RWPE2 (cell line): ENCODE results near the gene SLC17A7.

Source experiments
- ATAC-seq: fragments of 200-7000 bp; cut with Tn5 transposase; 3 replicates; pipeline ENCODE4 v1.9.1; 2021; ENCODE audit warnings: low read depth
- DNase-seq: peaks from one replicate; pipeline ENCODE4 v3.0.0-alpha.2; 2020; ENCODE audit warnings: low spot score
- H3K27ac ChIP-seq: fragments of 450-650 bp; 2 replicates; pipeline ENCODE4 v1.5.1; 2017; ENCODE audit warnings: mild to moderate bottlenecking; ENCODE audit not compliant: poor library complexity, severe bottlenecking
- H3K27me3 ChIP-seq: fragments of 250-450 bp; sonication (Bioruptor Pico); 2 replicates; pipeline ENCODE4 v1.5.1; 2021; ENCODE audit warnings: mild to moderate bottlenecking, moderate library complexity; ENCODE audit not compliant: insufficient read depth, poor library complexity, severe bottlenecking
- H3K36me3 ChIP-seq: fragments of 250-450 bp; sonication (Bioruptor Pico); 2 replicates; pipeline ENCODE4 v1.5.1; 2020; ENCODE audit warnings: low read depth, mild to moderate bottlenecking, moderate library complexity
- H3K4me1 ChIP-seq: fragments of 250-450 bp; sonication (Bioruptor Pico); 2 replicates; pipeline ENCODE4 v1.5.1; 2021; ENCODE audit warnings: mild to moderate bottlenecking, moderate library complexity; ENCODE audit not compliant: insufficient read depth, poor library complexity, severe bottlenecking
- H3K4me3 ChIP-seq: fragments of 250-450 bp; sonication (Bioruptor Pico); 2 replicates; pipeline ENCODE4 v1.5.1; 2021; ENCODE audit warnings: mild to moderate bottlenecking, moderate library complexity; ENCODE audit not compliant: severe bottlenecking
- H3K9me3 ChIP-seq: fragments of 250-450 bp; sonication (Bioruptor Pico); 2 replicates; pipeline ENCODE4 v1.5.1; 2021; ENCODE audit warnings: mild to moderate bottlenecking, moderate library complexity; ENCODE audit not compliant: severe bottlenecking
- CTCF ChIP-seq: fragments of 450-650 bp; IDR thresholded peaks from one replicate; pipeline ENCODE4 v1.5.1; 2017; ENCODE audit warnings: mild to moderate bottlenecking, moderate library complexity; ENCODE audit not compliant: poor library complexity, severe bottlenecking

The SLC17A7 gene

DNA sequence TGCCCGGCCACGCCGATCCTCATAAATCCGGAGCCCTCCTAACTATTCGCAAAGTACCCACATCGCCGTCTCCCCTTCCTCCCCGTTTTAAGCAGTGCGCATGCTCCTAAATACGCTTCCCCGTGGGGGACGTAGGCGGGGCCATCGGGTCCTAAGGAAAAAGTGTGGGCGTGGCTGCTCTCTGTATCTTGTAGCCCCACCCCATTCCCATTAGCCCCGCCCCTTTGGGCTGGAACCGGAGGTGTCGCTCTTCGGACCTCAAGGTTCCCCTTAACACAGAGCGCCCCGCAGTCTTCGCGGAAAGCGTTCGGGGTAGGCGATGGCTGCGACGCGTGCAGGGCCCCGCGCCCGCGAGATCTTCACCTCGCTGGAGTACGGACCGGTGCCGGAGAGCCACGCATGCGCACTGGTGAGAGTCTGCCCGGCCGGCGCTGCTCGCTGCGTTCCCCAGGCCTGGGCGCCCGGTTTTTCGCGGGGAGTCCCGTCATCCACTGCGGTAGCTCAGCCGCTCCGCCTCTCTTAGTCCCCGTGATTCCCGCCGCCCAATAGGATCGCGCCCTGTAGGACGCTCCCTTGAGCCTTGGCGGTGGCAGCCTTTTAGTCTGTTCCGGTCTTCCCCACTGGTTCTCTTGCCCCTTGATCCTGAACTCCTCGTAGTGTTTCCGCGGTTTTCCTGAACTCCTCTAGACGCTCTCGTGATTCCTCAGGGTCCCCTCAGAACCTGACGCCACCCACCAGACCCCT, 11.9 kb upstream of the SLC17A7 start, which contains the start of gene ALDH16A1:
TSS of gene ALDH16A1 (plus strand) at position 213 of the 744 bp plus-strand sequence. CDS start at position 320, 107 bp downstream.
- TF ChIP-seq CTCF = no peak
- DNase-seq (peak; percentile 97), ATAC-seq (peak; percentile 94)
- Histone ChIP-seq H3K27me3 (no peaks in the 10 kb centered on the region), H3K9me3 (no peaks in the 10 kb centered on the region), H3K4me1 (peaks cover 6% of the 10 kb centered on the region), H3K36me3 (peaks cover 26% of the 10 kb centered on the region), H3K27ac (peak within 1 kb of the TSS; percentile 81), H3K4me3 (peak within 1 kb of the TSS; percentile 76)

DNA sequence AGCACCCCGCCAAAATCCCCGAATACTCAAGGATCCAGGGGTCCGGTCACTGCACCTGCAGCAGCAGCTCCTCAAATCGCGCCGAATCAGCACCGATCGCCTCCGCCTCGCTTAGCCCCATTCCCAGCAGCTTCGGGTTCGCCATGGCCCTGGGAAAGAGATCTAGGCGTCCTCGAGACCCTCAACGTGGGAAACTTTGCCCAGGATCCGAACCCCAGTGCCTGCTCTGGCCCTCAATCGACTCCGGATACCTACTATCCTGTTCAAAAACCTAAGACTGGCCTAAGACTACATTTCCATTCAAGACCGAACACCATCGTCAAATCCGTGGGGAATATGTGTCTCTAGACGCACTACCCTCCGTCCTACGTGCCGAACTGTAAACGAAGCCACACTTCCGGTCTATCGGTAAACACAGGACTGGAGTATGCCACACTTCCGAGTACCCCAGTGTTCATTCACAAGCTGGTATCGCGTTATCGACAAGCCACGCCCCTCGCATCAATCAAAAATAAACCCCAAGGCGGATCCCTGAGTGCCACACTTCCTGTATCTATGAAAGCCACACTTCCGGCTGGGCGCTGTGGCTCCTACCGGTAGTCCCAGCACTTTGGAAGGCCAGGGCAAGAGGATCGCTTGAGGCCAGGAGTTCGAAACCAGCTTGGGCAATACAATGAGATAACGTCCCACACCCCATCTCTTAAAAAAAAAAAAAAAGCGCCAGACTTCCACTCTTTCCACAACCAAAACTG, 10.3 kb upstream of the SLC17A7 start, which contains the start of gene PIH1D1:
TSS of gene PIH1D1 (minus strand) at position 385 of the 752 bp plus-strand sequence. CDS start at position 145, 240 bp downstream.
- ATAC-seq (peak; percentile 74), DNase-seq (peak; percentile 97)
- Histone ChIP-seq H3K27ac (peak within 1 kb of the TSS; percentile 81), H3K4me3 (peak within 1 kb of the TSS; percentile 76), H3K9me3 (no peaks in the 10 kb centered on the region), H3K36me3 (peaks cover 28% of the 10 kb centered on the region), H3K4me1 (peaks cover 6% of the 10 kb centered on the region), H3K27me3 (no peaks in the 10 kb centered on the region)
- TF ChIP-seq CTCF = peak; percentile 3

- no peaks in the 10 kb centered on the region for H3K27me3 ChIP-seq
- H3K4me1 ChIP-seq = peaks cover 6% of the 10 kb centered on the region
- peak overlapping the region; percentile 81 for H3K27ac ChIP-seq
- ATAC-seq = no peak
- H3K36me3 ChIP-seq = peaks cover 30% of the 10 kb centered on the region
- TF ChIP-seq CTCF = no peak
- H3K9me3 ChIP-seq = no peaks in the 10 kb centered on the region
- no peak for DNase-seq
- H3K4me3 ChIP-seq = peak overlapping the region; percentile 76
Measured at GRCh38 chr19:49450405-49450804, 9.1 kb upstream of the SLC17A7 start.

DNA sequence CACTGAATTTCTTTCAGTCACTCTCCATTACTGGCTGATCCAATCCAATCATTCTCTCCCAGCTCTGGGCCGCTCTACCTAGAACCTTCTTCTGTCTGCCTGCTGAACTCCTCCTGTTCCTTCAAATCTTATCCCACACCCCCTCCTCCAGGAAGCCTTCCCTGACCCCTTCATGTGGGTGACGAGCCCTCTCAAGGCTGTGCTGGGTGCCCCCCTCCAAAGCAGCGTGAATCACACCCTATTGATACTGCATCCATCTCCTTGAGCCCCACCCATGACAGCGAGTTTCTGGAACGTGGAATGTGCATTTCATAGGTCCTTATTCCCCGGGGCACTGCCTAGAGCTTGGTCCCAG, 7.1 kb upstream of the SLC17A7 start:
- Histone ChIP-seq H3K36me3 (peaks cover 24% of the 10 kb centered on the region), H3K4me1 (no peaks in the 10 kb centered on the region), H3K27me3 (no peaks in the 10 kb centered on the region), H3K4me3 (no peak overlapping the region), H3K27ac (no peak overlapping the region), H3K9me3 (no peaks in the 10 kb centered on the region)
- no peak for DNase-seq
- TF ChIP-seq CTCF = no peak
- no peak for ATAC-seq
